HG02943 (cell line): Measurements from ENCODE around the gene GOLPH3.
A peak's percentile ranks its signal among the peaks of the same experiment; 100 is the strongest.
"Not testable (repeated sequence)": the region's sequence is repeated elsewhere in the genome, so short reads cannot be mapped to it uniquely, and the experiment has no call there.

Experiments
- ATAC-seq: cut with Tn5 transposase; IDR thresholded peaks from one replicate; pipeline ENCODE4 v1.9.1; 2021; ENCODE audit warnings: mild to moderate bottlenecking, low read depth, moderate library complexity; ENCODE audit not compliant: unreplicated experiment

GOLPH3 gene

DNA sequence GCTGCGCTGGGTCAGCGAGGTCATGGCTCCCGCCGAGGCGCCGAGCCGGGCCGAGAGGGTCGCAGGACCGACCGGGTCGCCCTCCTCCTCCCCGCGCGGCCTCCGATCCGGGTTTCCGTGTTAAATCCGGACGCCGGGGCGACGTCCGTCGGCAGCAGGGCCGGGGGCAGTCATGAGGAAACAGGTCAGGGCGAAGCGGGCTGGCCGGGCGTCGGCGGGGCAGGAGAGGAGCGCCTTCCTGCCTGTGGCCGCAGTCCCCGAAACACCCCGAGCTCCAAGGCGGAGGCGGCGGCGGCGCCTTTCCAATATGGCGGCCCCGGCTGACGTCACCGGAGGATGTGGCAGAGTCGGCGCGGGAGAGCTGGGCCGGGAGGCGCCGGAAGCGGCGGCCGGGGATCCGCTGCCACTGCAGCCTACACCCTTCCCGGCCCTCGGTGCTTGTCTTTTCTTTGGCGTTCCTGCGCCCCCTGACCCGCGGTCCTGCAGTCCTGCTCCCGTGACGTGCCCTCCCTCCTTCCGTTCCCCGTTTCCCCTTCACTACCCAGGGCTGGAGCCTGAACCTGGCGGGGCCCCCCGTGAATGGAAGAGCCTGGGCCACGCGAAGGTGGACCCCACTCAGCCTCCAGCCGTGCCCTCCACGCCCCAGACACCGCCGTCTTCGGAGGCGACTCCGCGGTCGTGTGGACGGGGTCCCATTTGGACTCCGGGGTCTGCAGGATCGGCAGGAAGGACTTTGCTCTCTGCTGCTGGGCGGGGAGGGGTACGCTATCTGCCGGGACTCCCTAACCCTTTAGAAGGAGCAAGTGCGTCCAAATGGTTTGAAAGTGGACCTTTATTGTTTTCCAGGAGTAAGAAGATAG lies at the start of gene GOLPH3:
Gene GOLPH3 (minus strand): TSS at position 309 of the 860 bp plus-strand sequence. CDS start 285 bp downstream, at position 24.
- ATAC-seq = peak; percentile 83

DNA sequence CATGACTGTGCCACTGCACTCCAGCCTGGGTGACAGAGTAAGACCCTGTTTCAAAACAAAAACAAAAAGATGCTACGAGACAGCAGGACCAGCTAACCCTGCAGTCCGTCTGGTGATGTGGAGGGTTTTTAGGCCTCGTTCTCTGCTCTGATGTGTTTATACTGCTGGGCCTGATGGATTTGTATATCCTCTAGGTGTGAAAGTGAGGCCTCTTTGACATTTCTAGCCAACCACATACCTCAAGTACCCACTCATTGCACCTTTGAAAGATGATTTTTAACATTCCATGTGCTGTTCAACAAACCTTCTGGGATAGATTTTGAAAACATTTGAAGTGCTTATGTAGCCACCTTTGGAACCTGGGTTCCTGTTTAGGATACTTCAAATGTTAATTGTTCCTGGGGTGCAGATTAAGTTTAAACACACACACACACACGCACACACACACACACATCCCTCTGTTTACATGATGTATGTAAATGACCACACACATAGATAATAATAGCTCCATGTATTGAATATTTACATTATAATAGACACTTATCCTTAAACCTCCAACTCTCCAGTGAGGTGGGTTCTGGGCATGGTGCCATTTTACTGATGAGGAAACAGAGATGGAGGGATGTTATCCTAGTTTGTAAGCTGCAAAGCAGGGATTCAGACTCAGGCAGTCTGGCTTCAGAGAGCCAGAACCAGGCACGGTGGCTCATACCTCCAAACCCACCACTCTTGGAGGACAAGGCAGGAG lies 48.8 kb upstream of the GOLPH3 start:
- ATAC-seq = no peak

DNA sequence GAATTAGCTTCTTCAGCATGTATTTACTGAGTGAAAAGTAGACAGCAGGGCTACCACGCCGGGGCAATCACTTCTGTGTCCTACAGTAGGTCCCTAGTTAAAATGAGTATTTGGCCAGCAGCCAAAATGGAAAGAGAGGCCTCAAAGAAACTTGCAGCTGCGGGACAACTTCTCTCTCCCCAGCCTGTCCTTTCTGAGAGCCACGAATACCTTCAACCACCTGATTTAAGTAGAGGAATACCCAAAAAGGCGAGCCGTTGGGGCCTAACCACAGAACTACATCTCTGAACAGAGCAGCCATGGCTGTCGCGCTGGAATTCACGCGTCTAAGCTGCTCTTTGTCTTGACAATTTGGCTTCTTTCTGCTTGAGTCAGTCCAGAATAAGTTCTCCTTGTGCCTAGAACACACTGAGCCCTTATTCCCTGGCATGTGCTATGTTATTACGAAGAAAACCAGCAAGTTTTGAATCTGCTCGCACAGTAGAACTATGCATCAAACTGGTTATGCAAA lies 43.8 kb upstream of the GOLPH3 start:
- ATAC-seq = no peak

DNA sequence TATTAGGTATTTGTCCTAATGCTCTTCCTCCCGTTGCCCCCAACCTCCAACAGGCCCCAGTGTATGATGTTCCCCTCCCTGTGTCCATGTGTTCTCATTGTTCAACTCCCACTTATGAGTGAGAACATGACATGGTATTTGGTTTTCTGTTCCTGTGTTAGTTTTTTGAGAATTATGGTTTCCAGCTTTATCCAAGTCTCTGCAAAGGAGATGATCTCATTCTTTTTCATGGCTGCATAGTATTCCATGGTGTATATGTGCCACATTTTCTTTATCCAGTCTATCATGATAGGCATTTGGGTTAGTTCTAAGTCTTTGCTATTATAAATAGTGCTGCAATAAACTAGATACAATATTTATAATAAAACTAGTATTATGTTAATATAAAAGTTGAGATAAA lies 40.2 kb upstream of the GOLPH3 start:
- not testable (repeated sequence) for ATAC-seq

DNA sequence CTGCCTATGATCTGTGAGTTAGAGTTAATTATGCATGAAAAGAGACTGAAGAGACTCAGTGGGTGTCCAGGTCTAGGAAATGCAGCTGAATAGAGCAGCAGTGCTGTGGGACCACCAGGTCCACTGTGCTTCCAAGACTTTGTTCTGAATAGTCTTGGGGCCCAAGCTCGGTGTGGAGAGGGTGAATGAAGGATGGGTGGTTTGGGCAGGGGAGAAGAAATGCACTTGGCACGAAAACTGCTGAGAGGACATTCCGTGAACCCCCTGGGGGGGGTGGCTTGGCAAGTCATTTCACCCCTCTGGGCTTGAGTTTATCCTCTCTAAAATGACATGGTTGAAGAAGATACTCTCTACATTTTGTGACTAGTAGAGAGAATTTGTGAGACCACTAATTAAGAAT lies 36.0 kb upstream of the GOLPH3 start:
- ATAC-seq = no peak

DNA sequence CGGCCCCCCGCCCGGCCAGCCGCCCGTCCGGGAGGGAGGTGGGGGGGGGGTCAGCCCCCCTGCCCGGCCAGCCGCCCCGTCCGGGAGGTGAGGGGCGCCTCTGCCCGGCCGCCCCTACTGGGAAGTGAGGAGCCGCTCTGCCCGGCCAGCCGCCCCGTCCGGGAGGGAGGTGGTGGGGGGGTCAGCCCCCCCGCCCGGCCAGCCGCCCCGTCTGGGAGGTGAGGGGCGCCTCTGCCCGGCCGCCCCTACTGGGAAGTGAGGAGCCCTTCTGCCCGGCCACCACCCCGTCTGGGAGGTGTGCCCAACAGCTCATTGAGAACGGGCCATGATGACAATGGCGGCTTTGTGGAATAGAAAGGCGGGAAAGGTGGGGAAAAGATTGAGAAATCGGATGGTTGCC lies 34.7 kb upstream of the GOLPH3 start:
- ATAC-seq = not testable (repeated sequence)

DNA sequence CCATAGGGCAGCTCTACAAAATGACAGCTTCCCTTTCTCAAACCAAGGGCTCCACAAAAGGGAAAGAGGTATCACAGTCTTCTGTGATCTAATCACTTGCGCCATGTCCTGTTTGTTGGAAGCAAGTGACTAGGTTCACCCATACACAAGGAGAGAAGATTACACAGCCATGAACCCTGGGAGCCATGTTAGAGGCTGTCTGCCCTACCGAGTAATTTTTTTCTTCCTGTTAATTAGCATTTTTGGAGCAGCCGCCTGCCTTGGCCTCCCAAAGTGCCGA lies 33.2 kb upstream of the GOLPH3 start:
- no peak for ATAC-seq

DNA sequence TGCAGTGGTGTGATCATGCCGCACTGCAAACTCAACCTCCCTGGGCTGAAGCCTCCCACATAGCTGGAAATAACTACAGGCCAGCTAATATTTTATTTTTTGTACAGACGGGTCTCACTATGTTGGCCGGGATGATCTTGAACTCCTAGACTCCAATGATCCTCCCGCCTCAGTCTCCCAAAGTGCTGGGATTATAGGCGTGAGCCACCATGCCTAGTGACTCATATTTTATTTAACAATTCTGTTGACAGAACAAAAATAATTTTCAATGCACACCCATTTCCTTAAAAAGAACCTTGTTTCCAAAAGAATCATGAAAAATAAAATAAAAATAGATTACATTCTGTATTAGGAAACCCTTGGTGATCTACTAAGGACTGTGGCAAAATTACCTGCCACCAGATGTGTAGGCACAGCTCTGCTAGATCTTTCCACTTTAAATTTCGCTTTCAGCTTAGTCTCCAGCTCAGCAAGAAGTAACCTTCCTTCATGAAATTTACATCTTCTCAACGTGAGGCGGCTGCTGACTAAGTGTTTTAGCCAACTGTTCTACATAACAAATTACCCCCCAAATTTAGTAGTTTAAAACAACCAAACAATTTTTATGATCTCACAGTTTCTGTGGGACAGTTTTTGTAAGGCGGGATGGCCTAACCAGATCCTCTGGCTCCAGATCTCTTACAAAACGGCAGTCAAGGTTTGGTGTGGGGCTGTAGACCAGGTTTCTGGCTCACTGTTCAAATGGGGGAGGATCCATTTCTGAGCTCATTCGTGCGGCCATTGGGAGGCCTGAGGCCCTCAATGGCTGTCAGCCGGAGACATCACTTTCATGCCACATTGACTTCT lies 32.6 kb upstream of the GOLPH3 start:
- no peak for ATAC-seq

DNA sequence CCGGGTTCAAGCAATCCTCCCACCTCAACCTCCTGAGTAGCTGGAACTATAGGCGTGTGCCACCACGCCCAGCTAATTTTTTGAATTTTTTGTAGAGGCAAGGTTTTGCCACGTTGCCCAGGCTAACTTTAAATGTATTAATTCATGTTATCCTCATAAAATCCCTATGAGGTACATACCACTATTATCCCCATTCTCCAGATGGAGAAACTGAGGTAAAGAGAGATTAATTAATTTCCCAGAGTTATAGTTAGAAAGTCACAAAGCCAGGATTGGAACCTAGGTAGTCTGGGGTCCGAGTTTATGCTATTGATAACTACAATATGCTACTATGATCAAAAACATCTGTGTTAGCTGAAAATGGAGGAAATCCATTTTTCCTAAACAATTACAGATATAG lies 31.9 kb upstream of the GOLPH3 start:
- no peak for ATAC-seq

DNA sequence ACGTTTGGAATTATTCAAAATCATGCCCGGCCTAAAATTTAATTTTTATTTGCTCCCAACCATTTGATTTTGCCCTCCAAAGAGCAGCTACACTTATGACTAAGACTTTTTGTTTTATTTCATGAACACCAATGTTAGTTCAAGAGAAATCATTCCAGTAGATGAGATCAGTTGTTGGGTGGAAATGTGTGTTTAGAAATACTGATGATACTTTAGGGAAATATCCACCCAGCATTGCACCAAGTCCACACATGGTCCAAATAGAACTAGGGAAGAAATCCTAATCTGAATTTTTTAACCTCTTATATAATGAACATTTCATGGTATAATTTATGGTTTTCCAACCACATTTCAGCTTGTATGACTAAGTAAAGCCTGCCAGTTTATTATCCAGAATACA lies 28.3 kb upstream of the GOLPH3 start:
- ATAC-seq = no peak

DNA sequence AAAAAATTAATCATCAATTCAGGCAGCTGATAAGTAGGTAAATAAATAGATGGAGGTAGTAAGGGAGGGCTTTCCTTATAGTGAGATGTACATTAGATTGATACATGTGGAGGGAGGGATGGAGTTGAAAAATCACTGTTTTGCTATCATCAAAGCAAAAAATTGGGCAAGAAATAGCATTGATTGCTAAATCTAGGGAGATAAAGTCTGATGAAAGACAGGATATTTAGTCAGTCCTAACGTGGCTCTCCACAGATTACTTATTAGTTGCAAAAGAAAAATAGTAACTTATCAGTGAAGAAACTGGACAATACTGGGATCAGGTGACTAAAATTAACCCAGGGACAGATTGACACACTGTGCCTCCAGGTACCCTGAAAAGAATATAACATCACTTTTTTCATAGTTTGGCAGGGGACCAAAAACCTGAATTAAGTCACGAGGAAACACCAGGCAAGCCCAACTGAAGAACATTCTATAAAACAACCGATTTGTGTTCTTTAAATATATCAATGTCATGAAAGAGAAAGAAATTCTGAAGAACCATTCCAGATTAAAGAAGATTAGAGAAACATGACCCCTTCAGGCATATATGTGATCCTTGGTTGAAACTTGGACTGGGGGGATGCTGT lies 27.1 kb upstream of the GOLPH3 start:
- ATAC-seq = no peak

DNA sequence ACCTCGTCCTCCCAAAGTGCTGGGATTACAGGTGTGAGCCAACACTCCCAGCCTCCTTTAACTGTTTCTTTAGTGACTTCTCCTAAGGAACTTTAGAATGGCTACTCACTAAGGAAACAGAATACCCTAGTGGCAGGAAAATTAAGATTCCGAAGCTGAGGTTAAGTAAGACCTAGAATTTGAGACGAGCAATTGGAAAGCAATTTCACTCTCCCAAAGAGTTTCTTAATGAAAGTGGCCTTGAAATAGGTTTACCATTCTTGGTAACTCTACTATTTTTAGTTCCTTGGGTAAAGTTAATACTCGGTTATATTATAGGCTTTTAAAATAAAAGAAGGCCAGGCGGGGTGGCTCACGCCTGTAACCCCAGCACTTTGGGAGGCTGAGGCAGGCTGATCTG lies 22.9 kb upstream of the GOLPH3 start:
- ATAC-seq = no peak

DNA sequence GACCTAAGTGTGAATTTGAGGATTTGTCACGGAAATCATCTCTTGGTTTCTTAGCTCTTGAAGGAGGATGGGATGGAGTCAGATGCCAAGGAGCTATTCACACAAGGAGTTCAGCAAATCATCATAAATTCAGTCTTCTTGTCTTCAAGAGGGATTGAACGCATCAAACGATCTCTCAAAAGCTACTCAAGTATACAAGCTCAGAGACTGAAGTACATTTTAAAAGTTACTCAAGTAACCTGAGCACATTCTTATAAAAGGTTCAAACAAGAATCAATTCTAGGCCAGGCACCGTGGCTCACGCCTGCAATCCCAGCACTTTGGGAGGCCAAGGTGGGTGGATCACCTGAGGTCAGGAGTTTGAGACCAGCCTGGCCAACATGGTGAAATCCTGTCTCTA lies 21.1 kb upstream of the GOLPH3 start:
- ATAC-seq = no peak

DNA sequence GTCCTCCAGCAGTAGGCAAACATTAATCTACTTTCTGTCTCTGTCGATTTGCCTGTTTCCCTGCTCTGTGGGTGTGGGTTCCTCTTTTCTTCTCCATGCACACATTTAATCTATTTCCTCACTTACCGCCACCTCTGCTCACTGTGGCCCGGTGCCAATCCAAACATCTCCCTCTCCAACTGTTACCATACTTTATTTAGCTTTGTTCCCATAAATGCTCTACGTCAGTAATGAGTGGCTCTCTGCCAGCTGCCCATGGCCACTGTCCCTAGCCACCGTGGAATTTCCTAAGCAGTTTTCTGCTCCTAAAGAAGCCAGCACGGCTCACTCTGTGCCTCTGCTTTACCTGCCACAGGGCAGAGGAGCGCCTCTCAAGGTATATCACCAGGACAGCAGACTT lies 19.5 kb upstream of the GOLPH3 start:
- no peak for ATAC-seq

DNA sequence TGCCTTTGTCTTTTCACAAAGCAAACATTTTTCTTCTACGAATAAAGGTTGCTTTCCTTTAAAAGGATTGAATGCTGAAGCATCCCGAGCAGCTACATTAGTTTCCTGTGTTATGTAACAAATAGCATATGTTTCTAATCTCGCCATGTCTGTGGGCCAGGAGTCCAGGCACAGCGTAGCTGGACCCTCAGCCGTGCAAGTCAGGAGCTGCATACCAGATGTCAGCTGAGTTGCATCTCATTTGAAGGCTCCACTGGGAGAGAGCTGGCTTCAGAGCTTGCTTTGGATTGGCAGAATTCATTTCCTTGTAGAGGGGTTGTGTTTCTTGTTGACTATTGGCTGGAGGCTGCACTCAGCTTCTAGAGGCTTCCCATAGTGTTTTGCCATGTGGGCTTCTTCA lies 16.0 kb upstream of the GOLPH3 start:
- no peak for ATAC-seq

DNA sequence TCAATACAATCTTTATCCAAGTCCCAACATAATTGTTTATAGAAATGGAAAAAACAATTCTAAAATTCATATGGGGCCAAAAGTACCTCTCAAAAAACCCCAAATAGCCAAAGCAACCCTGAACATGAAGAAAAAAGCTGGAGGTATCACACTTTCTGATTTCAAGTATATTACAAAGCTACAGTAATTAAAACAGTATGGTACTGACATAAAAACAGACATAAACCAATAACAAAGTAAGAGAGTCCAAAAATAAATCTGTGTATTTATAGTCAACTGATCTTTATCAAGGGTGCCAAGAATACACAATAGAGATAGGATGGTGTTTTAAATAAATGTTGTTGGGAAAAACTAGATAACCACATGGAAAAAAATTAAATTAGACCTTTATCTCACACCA lies 13.6 kb upstream of the GOLPH3 start:
- no peak for ATAC-seq

DNA sequence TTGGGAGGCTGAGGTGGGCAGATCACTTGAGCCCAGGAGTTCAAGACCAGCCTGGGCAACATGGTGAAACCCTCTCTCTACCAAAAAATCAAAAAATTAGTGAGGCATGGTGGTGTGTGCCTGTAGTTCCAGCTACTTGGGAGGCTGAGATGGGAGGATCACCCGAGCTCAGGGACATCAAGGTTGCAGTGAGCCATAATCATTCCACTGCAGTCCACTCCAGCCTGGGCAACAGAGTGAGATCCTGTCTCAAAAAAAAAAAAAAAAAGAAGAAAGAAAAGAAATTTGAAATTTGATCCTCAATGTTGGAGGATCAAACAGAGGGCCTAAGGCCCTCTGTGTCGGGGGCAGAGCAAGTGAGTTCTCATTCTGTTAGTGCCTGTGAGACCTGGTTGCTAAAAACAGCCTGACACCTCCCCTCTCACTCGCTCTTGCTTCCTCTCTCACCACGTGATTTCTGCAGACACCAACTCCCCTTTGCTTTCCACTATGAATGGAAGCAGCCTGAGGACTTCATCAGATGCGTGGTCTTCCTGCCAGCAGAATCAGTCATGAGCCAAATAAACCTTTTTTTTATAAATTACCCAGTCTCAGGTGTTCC lies 8.4 kb upstream of the GOLPH3 start:
- ATAC-seq = no peak

DNA sequence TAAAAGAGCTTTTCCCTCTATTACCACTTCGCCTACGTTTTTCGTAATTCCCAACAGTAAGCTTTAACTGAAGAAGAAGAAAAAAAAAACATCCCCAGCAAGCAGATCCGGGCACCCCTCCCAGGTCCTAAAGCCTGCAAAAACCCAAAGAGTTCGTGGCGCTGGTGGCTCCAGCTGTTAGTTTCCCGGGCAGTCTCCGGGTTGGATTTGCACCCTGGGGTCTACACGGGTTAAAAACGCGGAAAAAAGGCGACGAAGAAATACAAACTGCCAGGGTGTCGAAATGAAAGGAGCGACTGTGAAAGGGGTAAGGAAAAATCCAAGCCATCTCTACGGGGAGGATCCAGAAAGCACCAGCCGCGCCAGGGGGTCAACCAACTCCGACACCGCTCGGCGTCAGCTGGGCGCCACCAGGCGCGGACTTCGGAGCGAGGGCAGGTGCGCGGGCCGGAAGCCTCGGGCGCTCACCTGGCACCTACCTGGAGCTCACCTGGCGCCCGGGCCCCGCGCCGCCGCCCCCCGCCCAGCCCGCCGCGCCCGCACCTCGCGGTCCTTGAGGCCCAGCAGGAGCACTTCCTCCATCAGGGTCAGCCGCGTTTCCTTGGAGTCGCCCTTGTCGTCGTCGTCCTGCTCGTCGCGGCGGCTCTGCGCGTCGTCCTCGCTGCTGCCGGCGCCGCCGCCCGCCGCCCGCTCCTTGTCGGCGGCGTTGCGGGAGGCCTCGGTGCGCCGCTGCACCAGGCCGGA lies 680 bp downstream of the GOLPH3 start:
- peak; percentile 22 for ATAC-seq

DNA sequence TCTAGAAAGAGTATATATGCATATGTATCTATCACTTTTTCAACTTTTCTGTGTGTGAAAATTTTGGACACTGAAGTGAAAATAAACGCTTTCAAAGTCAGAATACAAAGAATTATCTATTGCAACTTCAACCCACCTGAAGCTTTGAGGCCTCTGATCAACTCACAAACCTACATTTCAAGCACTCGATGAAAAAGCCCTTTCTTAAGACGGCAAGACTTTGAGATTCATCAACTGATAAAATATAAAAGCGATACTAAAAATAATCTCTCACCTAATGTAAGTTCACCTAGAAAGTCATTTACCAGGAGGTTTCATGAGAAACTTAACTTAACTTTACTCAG lies 1.2 kb downstream of the GOLPH3 start:
- ATAC-seq = no peak
